GM23338 (cell line): ENCODE measurements around the gene TECR. TPM values are rescaled to one million over a fixed set of nuclear protein-coding genes. Genes with fewer than 3 reads are reported as not detected.
A peak's percentile ranks its signal among the peaks of the same experiment; 100 is the strongest.

Experiments used
- ATAC-seq: fragments of 200-7000 bp; cut with Tn5 transposase; 3 replicates; pipeline ENCODE4 v1.9.1; 2020
- DNase-seq: peaks from one replicate; pipeline ENCODE4 v3.0.0-alpha.2; 2015; ENCODE audit warnings: low spot score
- H2AFZ ChIP-seq: fragments of 200-600 bp; sonication (generic); 2 replicates; pipeline ENCODE4 v1.8.0; 2016; ENCODE audit warnings: antibody characterized with exemption, mild to moderate bottlenecking, moderate library complexity
- H3F3A ChIP-seq: fragments of 200-600 bp; sonication (generic); replicated peaks from 2 replicates; pipeline ENCODE4 v1.8.0; 2017; ENCODE audit warnings: antibody characterized with exemption, mixed run types, low read depth
- H3K27ac ChIP-seq: fragments of 200-600 bp; sonication (generic); 2 replicates; pipeline ENCODE4 v1.6.1; 2016; ENCODE audit warnings: low read depth
- H3K27me3 ChIP-seq: fragments of 200-600 bp; sonication (generic); 2 replicates; pipeline ENCODE4 v1.8.0; 2016; ENCODE audit warnings: mild to moderate bottlenecking, mixed run types, moderate library complexity; ENCODE audit not compliant: insufficient read depth
- H3K36me3 ChIP-seq: fragments of 200-600 bp; sonication (generic); 2 replicates; pipeline ENCODE4 v1.8.0; 2016; ENCODE audit warnings: mild to moderate bottlenecking; ENCODE audit not compliant: insufficient read depth
- H3K4me1 ChIP-seq: fragments of 200-600 bp; sonication (generic); 2 replicates; pipeline ENCODE4 v1.8.0; 2016; ENCODE audit warnings: mild to moderate bottlenecking, moderate library complexity; ENCODE audit not compliant: insufficient read depth
- H3K4me2 ChIP-seq: fragments of 200-600 bp; sonication (generic); 2 replicates; pipeline ENCODE4 v1.7.1; 2017; ENCODE audit warnings: mixed run types
- H3K4me3 ChIP-seq: fragments of 200-600 bp; sonication (generic); 2 replicates; pipeline ENCODE4 v1.6.1; 2016; ENCODE audit warnings: mixed run types
- H3K79me2 ChIP-seq: fragments of 200-600 bp; sonication (generic); replicated peaks from 2 replicates; pipeline ENCODE4 v1.8.0; 2017; ENCODE audit warnings: mild to moderate bottlenecking; ENCODE audit not compliant: insufficient read depth
- H3K9me2 ChIP-seq: fragments of 200-600 bp; sonication (generic); 2 replicates; pipeline ENCODE4 v1.8.0; 2017; ENCODE audit not compliant: insufficient read depth
- H4K20me1 ChIP-seq: fragments of 200-600 bp; sonication (generic); replicated peaks from 2 replicates; pipeline ENCODE4 v1.8.0; 2017; ENCODE audit warnings: mild to moderate bottlenecking; ENCODE audit not compliant: insufficient read depth
- H3K27ac Mint-ChIP-seq: 2 replicates; pipeline ENCODE4 v1.8.0; 2020; ENCODE audit warnings: inconsistent platforms, mild to moderate bottlenecking, moderate library complexity, mixed read lengths
- H3K27me3 Mint-ChIP-seq: 3 replicates; pipeline ENCODE4 v1.8.0; 2022; ENCODE audit warnings: low read depth, mild to moderate bottlenecking, moderate library complexity, mixed read lengths, inconsistent platforms; ENCODE audit not compliant: insufficient read depth, poor library complexity
- H3K36me3 Mint-ChIP-seq: 3 replicates; pipeline ENCODE4 v1.8.0; 2021; ENCODE audit warnings: low read depth, mild to moderate bottlenecking, inconsistent platforms, moderate library complexity, mixed read lengths
- H3K4me1 Mint-ChIP-seq: 3 replicates; pipeline ENCODE4 v1.8.0; 2020; ENCODE audit warnings: mild to moderate bottlenecking, inconsistent platforms, mixed read lengths
- H3K4me3 Mint-ChIP-seq: 3 replicates; pipeline ENCODE4 v1.8.0; 2021; ENCODE audit warnings: moderate library complexity, mild to moderate bottlenecking, inconsistent platforms, mixed read lengths
- H3K9me3 Mint-ChIP-seq: 3 replicates; pipeline ENCODE4 v1.8.0; 2020; ENCODE audit warnings: moderate library complexity, mild to moderate bottlenecking, inconsistent platforms, mixed read lengths
- CREB1 ChIP-seq: fragments of 250-450 bp; sonication (Bioruptor Pico); IDR thresholded peaks from 2 replicates; pipeline ENCODE4 v1.5.0; 2020; ENCODE audit warnings: low read depth, mild to moderate bottlenecking, moderate library complexity
- EZH2 ChIP-seq: fragments of 200-600 bp; sonication (generic); IDR thresholded peaks from one replicate; pipeline ENCODE4 v1.8.0; 2017; ENCODE audit warnings: antibody characterized with exemption, mild to moderate bottlenecking, low read depth; ENCODE audit not compliant: unreplicated experiment
- EZH2phosphoT487 ChIP-seq: fragments of 200-600 bp; sonication (generic); IDR thresholded peaks from one replicate; pipeline ENCODE4 v1.8.1; 2018; ENCODE audit warnings: antibody characterized with exemption; ENCODE audit not compliant: unreplicated experiment
- POLR2AphosphoS5 ChIP-seq: IDR thresholded peaks from 2 replicates; pipeline ENCODE4 v1.6.1; 2016; ENCODE audit warnings: antibody characterized with exemption, low read depth
- STAT1 ChIP-seq: IDR thresholded peaks from one replicate; pipeline ENCODE4 v1.6.1; 2016; ENCODE audit warnings: antibody characterized with exemption; ENCODE audit not compliant: unreplicated experiment
- ZNF114 ChIP-seq: fragments of 250-450 bp; sonication (Bioruptor Pico); IDR thresholded peaks from 2 replicates; pipeline ENCODE4 v1.5.0; 2020; ENCODE audit warnings: mild to moderate bottlenecking, moderate library complexity
- ZNF462 ChIP-seq: fragments of 250-450 bp; sonication (Bioruptor Pico); IDR thresholded peaks from 2 replicates; pipeline ENCODE4 v1.5.0; 2020; ENCODE audit warnings: mild to moderate bottlenecking, moderate library complexity
- long read RNA-seq: library from polyadenylated mRNA; unstranded; transcript quantifications from one replicate; pipeline ENCODE4 v2.0.0, GENCODE V29; 2020; ENCODE audit not compliant: unreplicated experiment
- polyA plus RNA-seq: library from polyadenylated mRNA; unstranded; fragments of >200 nt; fragmentation: Nextera tagmentation; extraction: Ambion mirVana; gene quantifications from 2 replicates; pipeline ENCODE4 v1.2.1, GENCODE V29; 2016
- total RNA-seq: library from RNA; depleted of rRNA; stranded (reverse); fragments of >200 nt; shearing (Covaris generic); gene quantifications from 2 replicates; pipeline ENCODE4 v1.2.3, GENCODE V29; 2014; rRNA removed
- TF ChIP-seq, protein P1 (sequence below), 2 experiments: fragments of 200-600 bp in 1 of 2; sonication (generic) in 1 of 2; conservative IDR thresholded peaks; 2 replicates each; pipeline versions ENCODE4 v1.5.1 to v1.6.1; 2016 to 2017; ENCODE audit warnings: antibody characterized with exemption in 2 of 2, low read depth in 2 of 2, mild to moderate bottlenecking in 2 of 2, moderate library complexity in 1 of 2
- TF ChIP-seq, protein P2 (sequence below): IDR thresholded peaks from one replicate; pipeline ENCODE4 v1.6.1; 2018; ENCODE audit warnings: antibody characterized with exemption; ENCODE audit not compliant: unreplicated experiment

Gene TECR
- 104 and 107 TPM in 2 replicates for total RNA-seq
- 268 and 277 TPM in 2 replicates for polyA plus RNA-seq
- long read RNA-seq, transcript TECR-226 (13 exons, 1,170 nt), result minor isoform, 8 of 145 reads
- long read RNA-seq, transcript TECR-201 (13 exons, 1,171 nt), result major isoform, 116 of 145 reads
- long read RNA-seq, partial matches to known transcripts, result 12 of 145 reads
- long read RNA-seq, other reads (novel, unspliced or antisense), result 9 of 145 reads

- TF ChIP-seq ZNF114 (CRISPR knock-in tag) (no peak), STAT1 (no peak), CREB1 (CRISPR knock-in tag) (no peak), POLR2AphosphoS5 (peak; percentile 99), ZNF462 (no peak), EZH2 (no peak), EZH2phosphoT487 (no peak)
- TF ChIP-seq, protein P1, sequence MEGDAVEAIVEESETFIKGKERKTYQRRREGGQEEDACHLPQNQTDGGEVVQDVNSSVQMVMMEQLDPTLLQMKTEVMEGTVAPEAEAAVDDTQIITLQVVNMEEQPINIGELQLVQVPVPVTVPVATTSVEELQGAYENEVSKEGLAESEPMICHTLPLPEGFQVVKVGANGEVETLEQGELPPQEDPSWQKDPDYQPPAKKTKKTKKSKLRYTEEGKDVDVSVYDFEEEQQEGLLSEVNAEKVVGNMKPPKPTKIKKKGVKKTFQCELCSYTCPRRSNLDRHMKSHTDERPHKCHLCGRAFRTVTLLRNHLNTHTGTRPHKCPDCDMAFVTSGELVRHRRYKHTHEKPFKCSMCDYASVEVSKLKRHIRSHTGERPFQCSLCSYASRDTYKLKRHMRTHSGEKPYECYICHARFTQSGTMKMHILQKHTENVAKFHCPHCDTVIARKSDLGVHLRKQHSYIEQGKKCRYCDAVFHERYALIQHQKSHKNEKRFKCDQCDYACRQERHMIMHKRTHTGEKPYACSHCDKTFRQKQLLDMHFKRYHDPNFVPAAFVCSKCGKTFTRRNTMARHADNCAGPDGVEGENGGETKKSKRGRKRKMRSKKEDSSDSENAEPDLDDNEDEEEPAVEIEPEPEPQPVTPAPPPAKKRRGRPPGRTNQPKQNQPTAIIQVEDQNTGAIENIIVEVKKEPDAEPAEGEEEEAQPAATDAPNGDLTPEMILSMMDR (conservative IDR thresholded peaks at IDR 0.05; ENCODE audit: low read depth in 2 of 2), result no peak
- TF ChIP-seq, protein P2, sequence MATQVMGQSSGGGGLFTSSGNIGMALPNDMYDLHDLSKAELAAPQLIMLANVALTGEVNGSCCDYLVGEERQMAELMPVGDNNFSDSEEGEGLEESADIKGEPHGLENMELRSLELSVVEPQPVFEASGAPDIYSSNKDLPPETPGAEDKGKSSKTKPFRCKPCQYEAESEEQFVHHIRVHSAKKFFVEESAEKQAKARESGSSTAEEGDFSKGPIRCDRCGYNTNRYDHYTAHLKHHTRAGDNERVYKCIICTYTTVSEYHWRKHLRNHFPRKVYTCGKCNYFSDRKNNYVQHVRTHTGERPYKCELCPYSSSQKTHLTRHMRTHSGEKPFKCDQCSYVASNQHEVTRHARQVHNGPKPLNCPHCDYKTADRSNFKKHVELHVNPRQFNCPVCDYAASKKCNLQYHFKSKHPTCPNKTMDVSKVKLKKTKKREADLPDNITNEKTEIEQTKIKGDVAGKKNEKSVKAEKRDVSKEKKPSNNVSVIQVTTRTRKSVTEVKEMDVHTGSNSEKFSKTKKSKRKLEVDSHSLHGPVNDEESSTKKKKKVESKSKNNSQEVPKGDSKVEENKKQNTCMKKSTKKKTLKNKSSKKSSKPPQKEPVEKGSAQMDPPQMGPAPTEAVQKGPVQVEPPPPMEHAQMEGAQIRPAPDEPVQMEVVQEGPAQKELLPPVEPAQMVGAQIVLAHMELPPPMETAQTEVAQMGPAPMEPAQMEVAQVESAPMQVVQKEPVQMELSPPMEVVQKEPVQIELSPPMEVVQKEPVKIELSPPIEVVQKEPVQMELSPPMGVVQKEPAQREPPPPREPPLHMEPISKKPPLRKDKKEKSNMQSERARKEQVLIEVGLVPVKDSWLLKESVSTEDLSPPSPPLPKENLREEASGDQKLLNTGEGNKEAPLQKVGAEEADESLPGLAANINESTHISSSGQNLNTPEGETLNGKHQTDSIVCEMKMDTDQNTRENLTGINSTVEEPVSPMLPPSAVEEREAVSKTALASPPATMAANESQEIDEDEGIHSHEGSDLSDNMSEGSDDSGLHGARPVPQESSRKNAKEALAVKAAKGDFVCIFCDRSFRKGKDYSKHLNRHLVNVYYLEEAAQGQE, result no peak
- Mint-ChIP-seq H3K27me3 (peaks cover 21% of the 10 kb centered on the region), H3K9me3 (no peaks in the 10 kb centered on the region; the same call in 2 of the 3 replicates), H3K36me3 (peaks cover 4% of the 10 kb centered on the region; the same call in 1 of the 3 replicates), H3K4me3 (peak within 1 kb of the TSS; percentile 92), H3K4me1 (peaks cover 12% of the 10 kb centered on the region), H3K27ac (peak within 1 kb of the TSS; percentile 96)
- Histone ChIP-seq H3K4me2 (peak within 1 kb of the TSS; percentile 88), H3K9me2 (no peaks in the 10 kb centered on the region), H3K79me2 (peaks cover 47% of the 10 kb centered on the region), H3K36me3 (no peaks in the 10 kb centered on the region; the same call in 1 of the 2 replicates), H3K27ac (peak within 1 kb of the TSS; percentile 60; the same call in 1 of the 2 replicates), H3K4me1 (peaks cover 8% of the 10 kb centered on the region), H2AFZ (peak within 1 kb of the TSS; percentile 82; the same call in 1 of the 2 replicates), H4K20me1 (peaks cover 15% of the 10 kb centered on the region), H3K4me3 (peak within 1 kb of the TSS; percentile 88), H3F3A (no peaks in the 10 kb centered on the region), H3K27me3 (no peaks in the 10 kb centered on the region)
- DNase-seq (peak; percentile 100), ATAC-seq (peak; percentile 97)
Measured at GRCh38 chr19:14529254-14530004, at the start of gene TECR. Gene TECR, plus strand, starts transcription at chr19:14529594. Its CDS starts 103 bp downstream, at chr19:14529697.
